A673 (cell line): ENCODE measurements around the gene ATRAID. TPM values are rescaled to one million over a fixed set of nuclear protein-coding genes. Genes with fewer than 3 reads are reported as not detected.

Experiments
- BruUV-seq: library from RNA; stranded (reverse); fragments of 400-500 nt; replicated peaks from 2 replicates; lab custom pipeline; 2021; lab: Mats Ljungman, UMichigan
- CTCF ChIA-PET: fragments of 300-600 bp; sonication (Branson Sonifier 250); formaldehyde crosslinking; loops from one replicate; lab custom pipeline; 2022; ENCODE audit warnings: antibody characterized with exemption; lab: Charles Lee
- POLR2A ChIA-PET: fragments of 300-600 bp; sonication (Branson Sonifier 250); formaldehyde crosslinking; loops from one replicate; lab custom pipeline; 2022; ENCODE audit warnings: antibody characterized with exemption; ENCODE audit not compliant: low non-redundant PET; lab: Charles Lee
- DNase-seq: peaks from one replicate; pipeline ENCODE4 v3.0.0-alpha.2; 2015; ENCODE audit warnings: low spot score
- H3K27ac ChIP-seq: fragments of 200-600 bp; sonication (generic); 2 replicates; pipeline ENCODE4 v1.5.1; 2016; ENCODE audit warnings: mixed run types, low read depth, mild to moderate bottlenecking, mixed read lengths, antibody characterized with exemption, low read length; ENCODE audit not compliant: poor library complexity, severe bottlenecking
- H3K27me3 ChIP-seq: fragments of 200-600 bp; sonication (generic); replicated peaks from 2 replicates; pipeline ENCODE4 v1.6.1; 2017; ENCODE audit warnings: mixed run types, low read depth, mild to moderate bottlenecking, mixed read lengths, antibody characterized with exemption, low read length; ENCODE audit not compliant: insufficient read depth, poor library complexity
- H3K36me3 ChIP-seq: fragments of 200-600 bp; sonication (generic); 2 replicates; pipeline ENCODE4 v1.6.1; 2016; ENCODE audit warnings: mixed run types, mild to moderate bottlenecking, mixed read lengths, antibody characterized with exemption, low read length; ENCODE audit not compliant: insufficient read depth, poor library complexity, severe bottlenecking
- H3K4me1 ChIP-seq: fragments of 200-600 bp; sonication (generic); 2 replicates; pipeline ENCODE4 v1.6.1; 2017; ENCODE audit warnings: mixed run types, mild to moderate bottlenecking, mixed read lengths, antibody characterized with exemption, low read length; ENCODE audit not compliant: insufficient read depth, poor library complexity, severe bottlenecking
- H3K4me3 ChIP-seq: fragments of 200-600 bp; sonication (generic); 2 replicates; pipeline ENCODE4 v1.5.1; 2016; ENCODE audit warnings: low read depth, mixed run types, mild to moderate bottlenecking, mixed read lengths, low read length; ENCODE audit not compliant: poor library complexity, severe bottlenecking
- H3K9me3 ChIP-seq: fragments of 200-600 bp; sonication (generic); 2 replicates; pipeline ENCODE4 v1.6.1; 2016; ENCODE audit warnings: mixed run types, low read depth, mild to moderate bottlenecking, mixed read lengths, antibody characterized with exemption, low read length; ENCODE audit not compliant: poor library complexity, severe bottlenecking
- EZH2 ChIP-seq: fragments of 200-600 bp; sonication (generic); IDR thresholded peaks from 2 replicates; pipeline ENCODE4 v1.6.1; 2017; ENCODE audit warnings: borderline replicate concordance, low read depth, mild to moderate bottlenecking, mixed read lengths, antibody characterized with exemption, low read length; ENCODE audit not compliant: poor library complexity, severe bottlenecking
- intact Hi-C: fragments of 100-400 bp; cut with micrococcal nuclease; formaldehyde crosslinking; loops from one replicate; pipeline ENCODE4 v1.10.0; 2022; ENCODE audit not compliant: unreplicated experiment
- total RNA-seq: library from RNA; stranded (reverse); gene quantifications from 2 replicates; pipeline ENCODE4 v1.2.3, GENCODE V29; 2021
- TF ChIP-seq, protein P1 (sequence below): fragments of 300-800, 200-600 bp; sonication (generic); conservative IDR thresholded peaks from 2 replicates; pipeline ENCODE4 v1.5.1; 2017; ENCODE audit warnings: low read depth, mild to moderate bottlenecking, antibody characterized with exemption, low read length, moderate library complexity, mixed read lengths

ATRAID gene
- total RNA-seq, 1 experiment from 2014 or later, result 107 TPM

GRCh38 chr2:27216416-27217137 is 4.7 kb downstream of the ATRAID start:
- BruUV-seq, result no TSS peak
- POLR2A ChIA-PET, result no interaction called here

GRCh38 chr2:27217173-27218121 is 5.6 kb downstream of the ATRAID start, which contains the start of gene CAD:
Gene CAD, plus strand, starts transcription at chr2:27217369. Its CDS starts 183 bp downstream, at chr2:27217552.
- no peak for TF ChIP-seq EZH2
- TF ChIP-seq, protein P1, sequence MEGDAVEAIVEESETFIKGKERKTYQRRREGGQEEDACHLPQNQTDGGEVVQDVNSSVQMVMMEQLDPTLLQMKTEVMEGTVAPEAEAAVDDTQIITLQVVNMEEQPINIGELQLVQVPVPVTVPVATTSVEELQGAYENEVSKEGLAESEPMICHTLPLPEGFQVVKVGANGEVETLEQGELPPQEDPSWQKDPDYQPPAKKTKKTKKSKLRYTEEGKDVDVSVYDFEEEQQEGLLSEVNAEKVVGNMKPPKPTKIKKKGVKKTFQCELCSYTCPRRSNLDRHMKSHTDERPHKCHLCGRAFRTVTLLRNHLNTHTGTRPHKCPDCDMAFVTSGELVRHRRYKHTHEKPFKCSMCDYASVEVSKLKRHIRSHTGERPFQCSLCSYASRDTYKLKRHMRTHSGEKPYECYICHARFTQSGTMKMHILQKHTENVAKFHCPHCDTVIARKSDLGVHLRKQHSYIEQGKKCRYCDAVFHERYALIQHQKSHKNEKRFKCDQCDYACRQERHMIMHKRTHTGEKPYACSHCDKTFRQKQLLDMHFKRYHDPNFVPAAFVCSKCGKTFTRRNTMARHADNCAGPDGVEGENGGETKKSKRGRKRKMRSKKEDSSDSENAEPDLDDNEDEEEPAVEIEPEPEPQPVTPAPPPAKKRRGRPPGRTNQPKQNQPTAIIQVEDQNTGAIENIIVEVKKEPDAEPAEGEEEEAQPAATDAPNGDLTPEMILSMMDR, result 0 out of 2 replicates have a peak, but pooled peaks have one; percentile 16
- H3K4me1 ChIP-seq, result peaks cover 70% of the 10 kb centered on the region
- ChIA-PET CTCF (no interaction called here), POLR2A (no interaction called here)
- TSS peak; percentile 19 for BruUV-seq
- DNase-seq, result peak; percentile 96
- peaks cover 32% of the 10 kb centered on the region for H3K36me3 ChIP-seq
- no peaks in the 10 kb centered on the region for H3K9me3 ChIP-seq
- intact Hi-C loops, result no loop called here
- peak within 1 kb of the TSS; percentile 61 for H3K4me3 ChIP-seq
- H3K27me3 ChIP-seq, result no peaks in the 10 kb centered on the region
- H3K27ac ChIP-seq, result peak within 1 kb of the TSS; percentile 98

More at GRCh38 chr2:27216416-27217137, 4.7 kb downstream of the ATRAID start:
- peak overlapping the region; percentile 61 for H3K4me3 ChIP-seq
- CTCF ChIA-PET, result no interaction called here
- H3K36me3 ChIP-seq, result peaks cover 23% of the 10 kb centered on the region
- intact Hi-C loops, result no loop called here
- peaks cover 62% of the 10 kb centered on the region for H3K4me1 ChIP-seq
- no peaks in the 10 kb centered on the region for H3K9me3 ChIP-seq
- no peak for TF ChIP-seq EZH2
- TF ChIP-seq, protein P1, result no peak
- no peaks in the 10 kb centered on the region for H3K27me3 ChIP-seq
- H3K27ac ChIP-seq, result peak overlapping the region; percentile 98
- DNase-seq, result no peak

- Histone ChIP-seq H3K27me3 (no peaks in the 10 kb centered on the region), H3K36me3 (peaks cover 42% of the 10 kb centered on the region), H3K27ac (peak overlapping the region; percentile 98), H3K9me3 (no peaks in the 10 kb centered on the region), H3K4me1 (peaks cover 66% of the 10 kb centered on the region), H3K4me3 (peak overlapping the region; percentile 61)
- DNase-seq, result no peak
- no TSS peak for BruUV-seq
- POLR2A ChIA-PET, result interaction anchor here (0.6 kb wide), 2 partner anchors 118 to 465 kb away, joined by 4 read pairs; no protein-coding TSS in a partner anchor
- CTCF ChIA-PET, result no interaction called here
- intact Hi-C loops, result no loop called here
- TF ChIP-seq EZH2, result no peak
- TF ChIP-seq, protein P1, result no peak
Measured at GRCh38 chr2:27218614-27219013, 6.8 kb downstream of the ATRAID start.
